ENCODE results near the gene MPP3.
"Not testable (repeated sequence)": the region's sequence is repeated elsewhere in the genome, so short reads cannot be mapped to it uniquely, and the experiment has no call there.

The MPP3 gene

GRCh38 chr17:43860927-43861622 is 28.1 kb upstream of the MPP3 start:
- no peak for DNase-seq (ENCODE audit: low read depth)

- DNase-seq (ENCODE audit: low read depth) = no peak
Observed at GRCh38 chr17:43860077-43860725, 27.3 kb upstream of the MPP3 start.

GRCh38 chr17:43857957-43858600 is 25.1 kb upstream of the MPP3 start:
- DNase-seq (ENCODE audit: low read depth) = no peak

- no peak for DNase-seq (ENCODE audit: low read depth)
Observed at GRCh38 chr17:43857141-43857540, 24.2 kb upstream of the MPP3 start.

- DNase-seq (ENCODE audit: low read depth) = no peak
Observed at GRCh38 chr17:43856141-43856540, 23.2 kb upstream of the MPP3 start.

- no peak for DNase-seq (ENCODE audit: low read depth)
Observed at GRCh38 chr17:43855061-43855460, 22.1 kb upstream of the MPP3 start.

DNA sequence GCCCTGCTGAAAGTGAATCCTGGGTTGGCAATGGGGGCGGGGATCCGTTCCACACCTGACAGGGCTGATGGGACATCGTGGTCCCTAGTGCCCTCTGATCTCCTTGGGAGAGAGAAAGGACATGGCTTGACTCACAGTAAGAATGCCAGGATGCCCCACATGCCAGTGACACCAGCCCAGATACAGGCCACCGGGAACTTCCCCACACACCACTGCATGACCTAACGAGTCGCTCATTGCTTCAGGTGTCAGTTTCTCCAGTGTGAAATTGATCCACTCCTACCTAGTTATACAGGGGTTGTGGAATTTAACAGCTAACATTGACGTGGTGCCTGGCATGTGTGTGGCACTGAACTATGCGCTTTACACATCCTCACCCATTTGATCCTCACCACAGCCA is 21.6 kb upstream of the MPP3 start:
- no peak for DNase-seq (ENCODE audit: low read depth)

- no peak for DNase-seq (ENCODE audit: low read depth)
Observed at GRCh38 chr17:43853546-43853945, 20.6 kb upstream of the MPP3 start.

GRCh38 chr17:43852571-43852970 is 19.6 kb upstream of the MPP3 start:
- DNase-seq (ENCODE audit: low read depth) = no peak

DNA sequence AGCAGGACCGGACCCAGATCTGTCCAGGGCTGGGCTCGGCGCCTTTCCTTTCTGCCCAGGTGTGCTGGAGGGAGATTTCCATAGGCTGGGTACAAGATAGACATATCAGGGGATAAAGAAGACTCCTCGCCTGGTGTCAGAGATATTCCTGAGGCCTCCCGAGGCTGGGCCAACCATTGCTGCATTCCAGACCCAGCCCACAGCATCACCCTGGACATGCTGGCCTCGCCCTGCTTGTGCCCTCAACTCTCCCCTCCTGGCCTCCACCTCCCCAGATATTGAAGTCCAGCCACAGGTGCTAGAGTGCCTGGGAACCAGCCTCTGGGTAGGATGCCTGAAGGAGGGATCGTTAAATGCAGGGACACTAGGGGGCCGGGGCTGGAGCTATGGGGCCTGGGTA is 16.2 kb upstream of the MPP3 start:
- DNase-seq (ENCODE audit: low read depth) = no peak

GRCh38 chr17:43848601-43849000 is 15.7 kb upstream of the MPP3 start:
- DNase-seq (ENCODE audit: low read depth) = no peak

DNA sequence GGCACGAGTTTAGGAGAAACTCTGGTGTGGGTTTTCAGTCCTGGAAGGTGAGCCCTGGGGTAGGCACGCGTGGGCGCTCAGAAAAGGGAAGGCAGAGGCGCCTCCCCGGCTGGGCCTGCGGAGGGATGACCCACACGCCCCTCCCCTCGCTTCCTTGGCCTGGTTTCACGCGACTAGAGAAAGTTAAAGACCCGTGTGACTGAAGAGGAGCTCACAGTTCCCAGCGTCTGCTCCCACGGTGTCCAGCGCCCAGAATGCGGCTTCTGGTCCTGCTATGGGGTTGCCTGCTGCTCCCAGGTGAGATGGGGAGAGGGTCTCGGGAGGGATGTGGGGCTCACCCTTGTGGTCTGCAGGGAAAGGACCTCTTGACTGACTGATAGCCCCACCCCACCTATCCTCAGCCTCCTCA is 14.0 kb upstream of the MPP3 start, which contains the start of gene CD300LG:
TSS of gene CD300LG (plus strand) at position 214 of the 409 bp plus-strand sequence. CDS start at position 255, 41 bp downstream.
- DNase-seq (ENCODE audit: low read depth) = no peak

DNA sequence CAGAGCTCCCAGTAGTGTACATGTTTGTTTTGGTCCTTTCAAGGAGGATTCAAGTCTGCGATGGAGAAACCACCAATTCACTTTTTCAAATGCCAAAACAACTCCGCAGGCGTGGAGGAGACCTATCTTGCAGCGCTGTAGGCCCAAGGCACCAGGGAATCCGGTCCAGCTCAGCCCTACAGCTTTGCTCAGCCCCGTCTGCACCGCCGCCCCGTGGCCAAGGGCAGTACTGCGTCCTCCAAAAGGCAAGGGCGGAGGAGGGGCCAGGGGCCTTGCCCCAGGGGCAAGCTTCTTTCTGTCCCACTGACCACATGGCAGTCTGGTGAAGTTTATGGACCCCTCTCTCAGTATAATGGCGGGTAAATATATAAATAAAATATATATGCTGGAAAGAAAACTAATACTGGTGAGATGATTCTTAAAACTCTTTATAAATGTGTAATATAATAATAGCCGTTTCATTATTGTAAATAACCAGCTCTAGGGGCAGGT is 13.3 kb upstream of the MPP3 start:
- DNase-seq (ENCODE audit: low read depth) = peak; percentile 54

GRCh38 chr17:43845766-43846165 is 12.8 kb upstream of the MPP3 start:
- DNase-seq (ENCODE audit: low read depth) = no peak

DNA sequence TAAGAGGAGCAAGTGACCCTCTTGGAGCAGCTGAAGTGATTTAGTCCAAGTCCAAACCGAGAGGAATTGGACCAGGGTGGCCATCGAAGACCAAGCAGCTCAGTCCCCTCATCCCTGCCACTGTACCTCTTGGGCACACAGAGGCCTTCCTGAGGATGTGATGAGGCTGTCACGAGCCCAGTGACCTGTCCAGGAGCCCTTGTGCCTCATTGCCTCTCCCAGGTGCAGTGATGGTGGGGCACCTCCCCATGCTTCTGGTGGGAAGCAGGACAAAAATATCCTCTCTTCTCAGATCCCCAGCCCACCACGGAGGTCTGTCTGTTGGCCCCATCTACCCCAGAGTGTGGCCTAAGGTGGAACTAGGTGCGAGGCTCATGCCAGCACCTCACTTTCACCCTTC is 11.3 kb upstream of the MPP3 start:
- DNase-seq (ENCODE audit: low read depth) = no peak

GRCh38 chr17:43842975-43843325 is 10.0 kb upstream of the MPP3 start:
- no peak for DNase-seq (ENCODE audit: low read depth)

GRCh38 chr17:43842091-43842974 is 9.4 kb upstream of the MPP3 start:
- not testable (repeated sequence) for DNase-seq (ENCODE audit: low read depth)

DNA sequence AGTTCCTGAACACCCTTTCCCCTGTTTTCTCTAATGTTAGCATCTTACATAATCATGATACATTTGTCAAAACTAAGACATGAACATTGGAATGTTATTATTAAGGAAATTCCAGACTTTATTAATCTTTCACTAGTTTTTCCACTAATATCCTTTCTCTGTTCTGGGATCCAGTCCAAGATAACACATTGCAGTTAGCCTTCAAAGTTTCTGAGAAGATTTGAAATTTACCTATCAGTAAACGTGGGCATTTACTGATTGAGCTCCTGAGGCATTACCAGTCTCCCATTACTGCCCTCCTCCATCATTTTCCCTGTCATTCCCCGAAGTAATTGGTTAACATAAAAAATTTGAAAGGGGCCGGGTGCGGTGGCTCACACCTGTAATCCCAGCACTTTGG is 8.3 kb upstream of the MPP3 start:
- DNase-seq (ENCODE audit: low read depth) = no peak

DNA sequence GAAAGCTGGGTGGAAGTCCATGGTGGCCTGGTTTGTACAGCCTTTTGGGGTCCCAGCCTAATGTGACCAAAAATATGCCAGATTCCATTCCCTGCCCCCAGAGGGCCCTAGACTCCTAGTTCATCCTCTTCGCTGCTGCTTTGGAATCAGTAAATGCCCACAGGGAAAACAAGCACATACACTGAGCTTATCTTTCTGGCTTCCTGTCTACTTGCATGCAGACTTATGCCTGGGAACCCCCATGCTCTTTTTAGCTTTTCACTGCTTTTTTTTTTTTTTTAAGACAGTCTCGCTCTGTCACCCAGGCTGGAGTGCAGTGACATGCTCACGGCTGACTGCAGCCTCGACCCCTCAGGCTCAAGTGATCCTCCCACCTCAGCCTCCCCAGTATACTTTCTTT is 7.9 kb upstream of the MPP3 start:
- DNase-seq (ENCODE audit: low read depth) = no peak

- DNase-seq (ENCODE audit: low read depth) = no peak
Observed at GRCh38 chr17:43839670-43840108, 6.7 kb upstream of the MPP3 start.

GRCh38 chr17:43834106-43834505 is 1.2 kb upstream of the MPP3 start:
- no peak for DNase-seq (ENCODE audit: low read depth)

Measured in T follicular helper cell (primary cell).